Liver (tissue), 3 donors: Measurements from ENCODE around the gene SGF29.

Experiments used
- CTCF ChIP-seq: fragments of 150-350 bp; IDR thresholded peaks from 2 replicates; pipeline ENCODE4 v1.5.1; 2017; ENCODE audit warnings: improper control_type of control experiment, low read depth, low read length; ENCODE audit not compliant: missing input control
- EGR1 ChIP-seq, 2 donors: IDR thresholded peaks; 2 replicates each; pipeline ENCODE4 v1.6.1; 2016 to 2018; ENCODE audit warnings: antibody characterized with exemption in 2 of 2, low read depth in 2 of 2
- GABPA ChIP-seq, 2 donors: IDR thresholded peaks in 1 of 2; conservative IDR thresholded peaks in 1 of 2; 2 replicates each; pipeline ENCODE4 v1.6.1; 2016; ENCODE audit warnings: antibody characterized with exemption in 2 of 2, mild to moderate bottlenecking in 1 of 2, moderate library complexity in 1 of 2
- HNF4A ChIP-seq, 2 donors: conservative IDR thresholded peaks; 2 replicates each; pipeline ENCODE4 v1.6.1; 2016; ENCODE audit warnings: antibody characterized with exemption in 2 of 2, mild to moderate bottlenecking in 2 of 2
- HNF4G ChIP-seq: IDR thresholded peaks from 2 replicates; pipeline ENCODE4 v1.6.1; 2016; ENCODE audit warnings: antibody characterized with exemption
- JUND ChIP-seq, 2 donors: IDR thresholded peaks; 2 replicates each; pipeline ENCODE4 v1.6.1; 2016; ENCODE audit warnings: antibody characterized with exemption in 2 of 2
- RAD21 ChIP-seq, 2 donors: IDR thresholded peaks; 2 replicates each; pipeline ENCODE4 v1.6.1; 2016; ENCODE audit warnings: antibody characterized with exemption in 2 of 2, mild to moderate bottlenecking in 2 of 2
- YY1 ChIP-seq: IDR thresholded peaks from 2 replicates; pipeline ENCODE4 v1.6.1; 2016; ENCODE audit warnings: antibody characterized with exemption, mild to moderate bottlenecking
- ZBTB33 ChIP-seq: IDR thresholded peaks from 2 replicates; pipeline ENCODE4 v1.6.1; 2016; ENCODE audit warnings: antibody characterized with exemption
- TF ChIP-seq, protein P1 (sequence below): IDR thresholded peaks from 2 replicates; pipeline ENCODE4 v1.6.1; 2016; ENCODE audit warnings: antibody characterized with exemption
- donor health status: healthy.
- donor health status: healthy.

DNA sequence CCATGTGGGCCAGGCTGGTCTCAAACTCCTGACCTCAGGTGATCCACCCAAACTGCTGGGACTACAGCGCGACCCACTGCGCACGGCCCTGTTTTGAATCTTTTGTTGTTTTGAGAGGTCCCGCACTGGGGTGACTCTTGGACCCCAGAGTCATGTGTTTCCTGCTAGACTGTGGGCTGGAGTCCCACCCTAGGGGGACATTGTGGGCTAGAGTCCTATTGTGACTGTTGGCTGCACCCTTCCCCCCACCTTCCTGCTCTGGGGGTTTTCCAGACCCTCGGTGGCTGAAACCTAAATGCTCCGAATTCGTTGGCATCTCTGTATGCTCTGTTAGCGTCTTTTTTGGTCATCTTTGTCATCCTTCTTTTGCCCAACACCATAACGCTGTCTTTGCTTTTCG lies 30.9 kb upstream of the SGF29 start:
- TF ChIP-seq CTCF: no peak
- no peak for TF ChIP-seq ZBTB33
- TF ChIP-seq HNF4G: no peak
- no peak for TF ChIP-seq JUND (IDR thresholded peaks at IDR 0.05)
- TF ChIP-seq GABPA (IDR thresholded peaks at IDR 0.05 in 1 of 2, conservative IDR thresholded peaks at IDR 0.05 in 1 of 2): no peak
- TF ChIP-seq EGR1 (IDR thresholded peaks at IDR 0.05; ENCODE audit: low read depth in 2 of 2): no peak
- TF ChIP-seq HNF4A (conservative IDR thresholded peaks at IDR 0.05): no peak
- TF ChIP-seq YY1: no peak
- TF ChIP-seq, protein P1, sequence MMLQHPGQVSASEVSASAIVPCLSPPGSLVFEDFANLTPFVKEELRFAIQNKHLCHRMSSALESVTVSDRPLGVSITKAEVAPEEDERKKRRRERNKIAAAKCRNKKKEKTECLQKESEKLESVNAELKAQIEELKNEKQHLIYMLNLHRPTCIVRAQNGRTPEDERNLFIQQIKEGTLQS: no peak
- no peak for TF ChIP-seq RAD21 (IDR thresholded peaks at IDR 0.05)
